ENCODE data around the gene LRRFIP2.
"Not testable (repeated sequence)": the region's sequence is repeated elsewhere in the genome, so short reads cannot be mapped to it uniquely, and the experiment has no call there.

LRRFIP2 gene

GRCh38 chr3:37183976-37184375 is 9.6 kb upstream of the LRRFIP2 start:
- DNase-seq (ENCODE audit: low spot score), result no peak

- DNase-seq (ENCODE audit: low spot score), result no peak
Observed at GRCh38 chr3:37183375-37183831, 9.0 kb upstream of the LRRFIP2 start.

GRCh38 chr3:37182816-37183215 is 8.4 kb upstream of the LRRFIP2 start:
- no peak for DNase-seq (ENCODE audit: low spot score)

- no peak for DNase-seq (ENCODE audit: low spot score)
Observed at GRCh38 chr3:37181756-37182155, 7.4 kb upstream of the LRRFIP2 start.

- no peak for DNase-seq (ENCODE audit: low spot score)
Observed at GRCh38 chr3:37179144-37179967, 5.0 kb upstream of the LRRFIP2 start.

GRCh38 chr3:37173806-37174205 is 576 bp downstream of the LRRFIP2 start:
- no peak for DNase-seq (ENCODE audit: low spot score)

- DNase-seq (ENCODE audit: low spot score), result no peak
Observed at GRCh38 chr3:37171144-37171543, 3.2 kb downstream of the LRRFIP2 start.

GRCh38 chr3:37170513-37170912 is 3.9 kb downstream of the LRRFIP2 start:
- DNase-seq (ENCODE audit: low spot score), result no peak

- no peak for DNase-seq (ENCODE audit: low spot score)
Observed at GRCh38 chr3:37170060-37170459, 4.3 kb downstream of the LRRFIP2 start.

- no peak for DNase-seq (ENCODE audit: low spot score)
Observed at GRCh38 chr3:37168896-37169295, 5.5 kb downstream of the LRRFIP2 start.

GRCh38 chr3:37163262-37164015 is 10.9 kb downstream of the LRRFIP2 start:
- no peak for DNase-seq (ENCODE audit: low spot score)

- no peak for DNase-seq (ENCODE audit: low spot score)
Observed at GRCh38 chr3:37162501-37163245, 11.7 kb downstream of the LRRFIP2 start.

- no peak for DNase-seq (ENCODE audit: low spot score)
Observed at GRCh38 chr3:37161351-37161750, 13.0 kb downstream of the LRRFIP2 start.

- no peak for DNase-seq (ENCODE audit: low spot score)
Observed at GRCh38 chr3:37155782-37156181, 18.6 kb downstream of the LRRFIP2 start.

- DNase-seq (ENCODE audit: low spot score), result no peak
Observed at GRCh38 chr3:37154668-37155314, 19.6 kb downstream of the LRRFIP2 start.

- no peak for DNase-seq (ENCODE audit: low spot score)
Observed at GRCh38 chr3:37150621-37151020, 23.8 kb downstream of the LRRFIP2 start.

- no peak for DNase-seq (ENCODE audit: low spot score)
Observed at GRCh38 chr3:37149257-37149656, 25.1 kb downstream of the LRRFIP2 start.

GRCh38 chr3:37148208-37148607 is 26.2 kb downstream of the LRRFIP2 start:
- DNase-seq (ENCODE audit: low spot score), result no peak

GRCh38 chr3:37147666-37148065 is 26.7 kb downstream of the LRRFIP2 start:
- no peak for DNase-seq (ENCODE audit: low spot score)

- DNase-seq (ENCODE audit: low spot score), result not testable (repeated sequence)
Observed at GRCh38 chr3:37146927-37147326, 27.5 kb downstream of the LRRFIP2 start.

- no peak for DNase-seq (ENCODE audit: low spot score)
Observed at GRCh38 chr3:37145611-37146010, 28.8 kb downstream of the LRRFIP2 start.

GRCh38 chr3:37144806-37145205 is 29.6 kb downstream of the LRRFIP2 start:
- no peak for DNase-seq (ENCODE audit: low spot score)
